GM06990 (cell line): Measurements from ENCODE around the gene GPR108.

ENCODE experiments used
- DNase-seq: peaks from one replicate; pipeline ENCODE4 v3.0.0-alpha.2; 2011; ENCODE audit not compliant: insufficient read length; ENCODE audit errors: extremely low read depth
- H3K27me3 ChIP-seq: replicated peaks from 2 replicates; pipeline ENCODE4 v1.6.0; 2011; ENCODE audit warnings: low read length; ENCODE audit not compliant: control insufficient read depth, insufficient read depth
- H3K36me3 ChIP-seq: 2 replicates; pipeline ENCODE4 v1.5.1; 2011; ENCODE audit warnings: low read length; ENCODE audit not compliant: control insufficient read depth, insufficient read depth
- H3K4me3 ChIP-seq: replicated peaks from 2 replicates; pipeline ENCODE4 v1.5.1; 2011; ENCODE audit warnings: low read depth, mild to moderate bottlenecking, control low read depth, low read length
- TF ChIP-seq, protein P1 (sequence below): IDR thresholded peaks from 2 replicates; pipeline ENCODE4 v1.5.1; 2011; ENCODE audit warnings: low read length, control low read depth, mild to moderate bottlenecking, inconsistent platforms; ENCODE audit not compliant: insufficient read depth, poor library complexity, severe bottlenecking

GPR108 gene

DNA sequence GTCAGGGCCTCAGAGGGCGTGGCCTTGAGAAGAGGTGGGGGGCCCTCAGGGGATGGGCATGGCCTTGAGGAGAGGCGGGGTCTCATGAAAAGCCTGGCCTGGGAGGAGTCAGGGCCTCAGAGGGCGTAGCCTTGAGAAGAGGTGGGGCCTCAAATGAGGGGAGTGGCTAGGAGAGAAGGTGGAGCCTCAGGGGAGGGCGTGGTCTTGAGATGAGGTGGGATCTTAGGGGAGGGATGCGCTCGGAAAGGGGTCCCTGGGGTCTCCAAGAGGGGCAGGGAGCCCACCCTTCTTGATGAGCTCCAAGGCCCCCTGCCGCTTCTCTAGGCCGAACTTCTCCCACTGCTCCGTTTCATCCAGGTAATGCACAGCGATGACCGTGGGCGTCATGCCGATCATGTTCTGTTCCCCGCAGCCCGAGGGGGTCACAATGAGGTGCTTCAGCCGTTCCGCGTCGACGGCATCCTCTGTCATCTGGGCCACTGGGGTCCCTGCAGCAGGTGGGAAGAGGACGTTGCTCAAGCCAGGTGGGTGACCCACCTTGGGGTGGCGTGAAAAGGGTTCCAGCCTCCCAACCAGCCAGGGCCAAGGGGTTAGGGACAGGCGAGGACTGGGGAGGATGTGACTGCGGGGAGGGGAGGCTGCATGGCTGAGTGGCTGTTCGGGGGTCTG, 43.1 kb downstream of the GPR108 start:
- TF ChIP-seq, protein P1, sequence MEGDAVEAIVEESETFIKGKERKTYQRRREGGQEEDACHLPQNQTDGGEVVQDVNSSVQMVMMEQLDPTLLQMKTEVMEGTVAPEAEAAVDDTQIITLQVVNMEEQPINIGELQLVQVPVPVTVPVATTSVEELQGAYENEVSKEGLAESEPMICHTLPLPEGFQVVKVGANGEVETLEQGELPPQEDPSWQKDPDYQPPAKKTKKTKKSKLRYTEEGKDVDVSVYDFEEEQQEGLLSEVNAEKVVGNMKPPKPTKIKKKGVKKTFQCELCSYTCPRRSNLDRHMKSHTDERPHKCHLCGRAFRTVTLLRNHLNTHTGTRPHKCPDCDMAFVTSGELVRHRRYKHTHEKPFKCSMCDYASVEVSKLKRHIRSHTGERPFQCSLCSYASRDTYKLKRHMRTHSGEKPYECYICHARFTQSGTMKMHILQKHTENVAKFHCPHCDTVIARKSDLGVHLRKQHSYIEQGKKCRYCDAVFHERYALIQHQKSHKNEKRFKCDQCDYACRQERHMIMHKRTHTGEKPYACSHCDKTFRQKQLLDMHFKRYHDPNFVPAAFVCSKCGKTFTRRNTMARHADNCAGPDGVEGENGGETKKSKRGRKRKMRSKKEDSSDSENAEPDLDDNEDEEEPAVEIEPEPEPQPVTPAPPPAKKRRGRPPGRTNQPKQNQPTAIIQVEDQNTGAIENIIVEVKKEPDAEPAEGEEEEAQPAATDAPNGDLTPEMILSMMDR = no peak
- Histone ChIP-seq H3K36me3 (no peaks in the 10 kb centered on the region), H3K4me3 (no peak overlapping the region), H3K27me3 (no peaks in the 10 kb centered on the region)
- DNase-seq = no peak

DNA sequence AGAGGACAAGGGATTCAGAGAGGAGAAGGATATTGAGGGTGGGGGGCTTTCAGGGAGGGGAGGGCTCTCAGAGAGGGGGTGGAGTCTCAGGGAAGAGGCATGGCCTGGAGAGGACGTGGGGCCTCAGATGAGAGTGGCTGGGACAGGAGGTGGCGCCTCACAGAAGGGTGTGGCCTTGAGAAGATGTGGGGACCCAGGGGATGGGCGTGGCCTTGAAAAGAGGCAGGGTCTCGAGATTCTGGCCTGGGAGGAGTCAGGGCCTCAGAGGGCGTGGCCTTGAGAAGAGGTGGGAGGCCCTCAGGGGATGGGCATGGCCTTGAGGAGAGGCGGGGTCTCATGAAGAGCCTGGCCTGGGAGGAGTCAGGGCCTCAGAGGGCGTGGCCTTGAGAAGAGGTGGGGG, 43.7 kb downstream of the GPR108 start:
- Histone ChIP-seq H3K36me3 (no peaks in the 10 kb centered on the region), H3K4me3 (no peak overlapping the region)

DNA sequence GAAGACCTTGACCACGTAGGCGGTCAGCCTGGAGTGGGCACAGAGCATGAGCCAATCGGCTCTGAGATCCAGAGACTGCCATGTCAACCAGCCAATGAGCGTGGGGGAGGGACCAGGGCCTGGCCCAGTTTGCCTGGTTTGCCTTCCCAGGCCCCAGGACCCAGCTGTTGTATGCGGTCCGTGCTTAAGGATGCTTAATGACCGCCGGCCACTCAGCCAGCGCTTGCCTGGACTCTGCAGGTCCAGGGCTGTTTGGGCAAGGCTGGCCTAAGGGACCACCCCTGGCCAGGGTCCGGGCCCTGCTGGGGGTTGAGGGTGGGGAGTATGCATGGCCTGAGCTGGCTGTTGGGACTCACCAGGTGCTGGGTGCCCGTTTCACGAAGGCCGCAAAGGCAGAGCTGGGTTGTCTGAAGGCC, 44.3 kb downstream of the GPR108 start:
- DNase-seq = no peak
- no peaks in the 10 kb centered on the region for H3K36me3 ChIP-seq
- TF ChIP-seq, protein P1 = no peak
- no peak overlapping the region for H3K4me3 ChIP-seq
- H3K27me3 ChIP-seq = no peaks in the 10 kb centered on the region

More for the DNA sequence above, 43.7 kb downstream of the GPR108 start:
- TF ChIP-seq, protein P1 = no peak
- H3K27me3 ChIP-seq = no peaks in the 10 kb centered on the region
- DNase-seq = no peak

DNA sequence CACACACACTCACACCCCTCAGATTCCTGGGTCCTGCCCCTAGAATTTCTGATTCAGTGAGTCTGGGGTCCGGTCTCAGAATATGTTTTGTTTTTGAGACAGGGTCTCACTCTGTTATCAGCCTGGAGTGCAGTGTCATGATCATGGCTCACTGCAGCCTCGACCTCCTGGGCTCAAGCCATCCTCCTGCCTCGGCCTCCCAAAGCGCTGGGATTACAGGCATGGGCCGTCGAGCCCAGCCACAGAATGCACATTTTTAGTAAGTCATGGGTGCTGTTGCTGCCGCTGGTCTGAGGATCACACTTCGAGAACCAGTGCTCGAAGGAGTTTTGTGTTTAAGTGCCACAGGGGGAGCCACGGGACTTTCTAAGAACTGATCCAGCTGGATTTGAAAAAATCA, 45.4 kb downstream of the GPR108 start:
- no peak for DNase-seq

DNA sequence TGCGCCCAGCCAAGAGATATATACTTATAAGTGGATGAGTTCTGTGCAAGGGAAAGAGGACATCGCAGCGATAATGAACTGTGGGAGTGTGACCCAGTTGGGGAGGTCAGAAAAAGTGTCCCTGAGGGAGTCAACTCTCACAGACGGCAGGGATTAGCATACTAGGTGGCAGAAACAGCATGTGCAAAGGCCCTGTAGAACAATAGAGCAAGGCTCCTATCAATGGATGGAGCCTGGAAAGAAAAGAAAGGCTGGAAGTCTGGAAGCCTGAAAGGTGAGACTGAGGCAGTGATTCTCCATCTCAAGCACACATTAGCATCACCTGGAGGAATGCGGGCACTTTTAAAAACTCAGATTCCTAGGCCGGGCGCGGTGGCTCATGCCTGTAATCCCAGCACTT, 46.0 kb downstream of the GPR108 start:
- H3K27me3 ChIP-seq = no peaks in the 10 kb centered on the region
- no peak for DNase-seq
- no peak overlapping the region for H3K4me3 ChIP-seq
- H3K36me3 ChIP-seq = no peaks in the 10 kb centered on the region
- TF ChIP-seq, protein P1 = no peak

More for the DNA sequence above, 45.4 kb downstream of the GPR108 start:
- Histone ChIP-seq H3K27me3 (no peaks in the 10 kb centered on the region), H3K4me3 (no peak overlapping the region), H3K36me3 (no peaks in the 10 kb centered on the region)
- TF ChIP-seq, protein P1 = no peak
